Body of pancreas (tissue), 4 donors: Measurements from ENCODE around the gene ABLIM3.

Experiments
- CTCF ChIP-seq, 7 experiments: fragments of 450-650 bp in 4 of 7; fragments of 200-600 bp in 3 of 7; sonication (generic) in 3 of 7; IDR thresholded peaks; one replicate each; pipeline ENCODE4 v1.5.1; 2016 to 2019; ENCODE audit warnings: antibody characterized with exemption in 7 of 7
- POLR2A ChIP-seq, 3 donors: fragments of 450-650 bp; IDR thresholded peaks; one replicate each; pipeline ENCODE4 v1.6.1; 2016; ENCODE audit warnings: antibody characterized with exemption in 3 of 3, mild to moderate bottlenecking in 2 of 3

- TF ChIP-seq CTCF (IDR thresholded peaks at IDR 0.05): no peak
- no peak for TF ChIP-seq POLR2A (IDR thresholded peaks at IDR 0.05)
These were observed 70.3 kb downstream of the ABLIM3 start for GRCh38 chr5:149211566-149211965.
